Measurements from ENCODE around the gene PLA2G4E.

PLA2G4E gene

GRCh38 chr15:42053010-42053409 is 32.2 kb upstream of the PLA2G4E start:
- DNase-seq: peak; percentile 37

- DNase-seq: peak; percentile 45
These were observed 29.8 kb upstream of the PLA2G4E start for GRCh38 chr15:42050484-42051255.

GRCh38 chr15:42048821-42049200 is 28.0 kb upstream of the PLA2G4E start:
- peak; percentile 36 for DNase-seq

- peak; percentile 24 for DNase-seq
These were observed 27.4 kb upstream of the PLA2G4E start for GRCh38 chr15:42048080-42048820.

- peak; percentile 17 for DNase-seq
These were observed 25.8 kb upstream of the PLA2G4E start for GRCh38 chr15:42046597-42046996.

GRCh38 chr15:42045211-42045615 is 24.4 kb upstream of the PLA2G4E start:
- DNase-seq: peak; percentile 43

- peak; percentile 35 for DNase-seq
These were observed 22.0 kb upstream of the PLA2G4E start for GRCh38 chr15:42042602-42043400.

GRCh38 chr15:42038401-42038800 is 17.6 kb upstream of the PLA2G4E start:
- DNase-seq: peak; percentile 7

GRCh38 chr15:42037656-42038055 is 16.8 kb upstream of the PLA2G4E start:
- no peak for DNase-seq

- DNase-seq: peak; percentile 38
These were observed 16.1 kb upstream of the PLA2G4E start for GRCh38 chr15:42036966-42037365.

GRCh38 chr15:42036112-42036905 is 15.5 kb upstream of the PLA2G4E start:
- no peak for DNase-seq

- DNase-seq: no peak
These were observed 14.6 kb upstream of the PLA2G4E start for GRCh38 chr15:42035435-42035761.

GRCh38 chr15:42034628-42035434 is 14.0 kb upstream of the PLA2G4E start:
- no peak for DNase-seq

GRCh38 chr15:42033214-42033873 is 12.5 kb upstream of the PLA2G4E start:
- DNase-seq: no peak

GRCh38 chr15:42032376-42033213 is 11.8 kb upstream of the PLA2G4E start:
- no peak for DNase-seq

GRCh38 chr15:42031198-42031915 is 10.5 kb upstream of the PLA2G4E start:
- no peak for DNase-seq

GRCh38 chr15:42027521-42027920 is 6.7 kb upstream of the PLA2G4E start:
- no peak for DNase-seq

GRCh38 chr15:42024303-42024702 is 3.5 kb upstream of the PLA2G4E start:
- DNase-seq: no peak

- DNase-seq: no peak
These were observed 751 bp upstream of the PLA2G4E start for GRCh38 chr15:42021593-42021992.

Data from islet precursor cell (in vitro differentiated cells).